AG09319 (cell line): ENCODE results near the gene MUS81.
"Not testable (repeated sequence)": the region's sequence is repeated elsewhere in the genome, so short reads cannot be mapped to it uniquely, and the experiment has no call there.

Experiments used
- DNase-seq: peaks from one replicate; pipeline ENCODE4 v3.0.0-alpha.2; 2010; ENCODE audit warnings: low read depth; ENCODE audit errors: extremely low read depth
- CTCF ChIP-seq: IDR thresholded peaks from 2 replicates; pipeline ENCODE4 v1.5.1; 2011; ENCODE audit warnings: low read depth, mild to moderate bottlenecking, inconsistent platforms, low read length, moderate library complexity

MUS81 gene

GRCh38 chr11:65888163-65888814 lies 28.1 kb downstream of the MUS81 start, which contains the start of gene FIBP:
Gene FIBP (minus strand): TSS chr11:65888471. CDS start chr11:65888418, 53 bp downstream.
- TF ChIP-seq CTCF = peak; percentile 73
- peak; percentile 94 for DNase-seq

- TF ChIP-seq CTCF = no peak
- peak; percentile 93 for DNase-seq
Observed at GRCh38 chr11:65890324-65891218, 30.3 kb downstream of the MUS81 start, which contains the start of gene CCDC85B. Gene CCDC85B (plus strand): TSS chr11:65890673. CDS start chr11:65890784, 111 bp downstream.

GRCh38 chr11:65891219-65892136 lies 31.2 kb downstream of the MUS81 start:
- no peak for DNase-seq
- peak; percentile 32 for TF ChIP-seq CTCF

GRCh38 chr11:65892137-65892540 lies 31.9 kb downstream of the MUS81 start:
- DNase-seq = not testable (repeated sequence)

GRCh38 chr11:65892661-65893317 lies 32.6 kb downstream of the MUS81 start:
- DNase-seq = no peak
- TF ChIP-seq CTCF = no peak

GRCh38 chr11:65894034-65894591 lies 33.9 kb downstream of the MUS81 start:
- no peak for TF ChIP-seq CTCF
- DNase-seq = no peak
